Neural crest cell (in vitro differentiated cells): ENCODE results near the gene OR6V1. TPM values are rescaled to one million over a fixed set of nuclear protein-coding genes. Genes with fewer than 3 reads are reported as not detected.

Experiments used
- DNase-seq: peaks from one replicate; pipeline ENCODE4 v3.0.0; 2021; ENCODE audit warnings: low read depth, mixed read lengths, low spot score
- H3K27ac Mint-ChIP-seq: one replicate; pipeline ENCODE4 v1.8.0; 2021; ENCODE audit warnings: mild to moderate bottlenecking, mixed read lengths; ENCODE audit not compliant: unreplicated experiment
- H3K27me3 Mint-ChIP-seq: 2 replicates; pipeline ENCODE4 v1.8.0; 2021; ENCODE audit warnings: low read depth, mild to moderate bottlenecking, mixed read lengths
- H3K36me3 Mint-ChIP-seq: 2 replicates; pipeline ENCODE4 v1.8.0; 2021; ENCODE audit warnings: low read depth, mild to moderate bottlenecking, mixed read lengths
- H3K4me1 Mint-ChIP-seq: 2 replicates; pipeline ENCODE4 v1.8.0; 2021; ENCODE audit warnings: mixed read lengths
- H3K4me3 Mint-ChIP-seq: one replicate; pipeline ENCODE4 v1.8.0; 2021; ENCODE audit warnings: mild to moderate bottlenecking, mixed read lengths
- H3K9me3 Mint-ChIP-seq: 2 replicates; pipeline ENCODE4 v1.8.0; 2021; ENCODE audit warnings: mixed read lengths
- CTCF ChIP-seq: fragments of 200-600 bp; sonication (generic); conservative IDR thresholded peaks from 2 replicates; pipeline ENCODE4 v1.5.0; 2021; ENCODE audit warnings: antibody characterized with exemption, mild to moderate bottlenecking
- total RNA-seq: library from RNA; stranded (reverse); gene quantifications from 2 replicates; pipeline ENCODE4 v1.2.1, GENCODE V29; 2021

OR6V1 gene
- total RNA-seq, 1 donor from 2014 or later = not detected

DNA sequence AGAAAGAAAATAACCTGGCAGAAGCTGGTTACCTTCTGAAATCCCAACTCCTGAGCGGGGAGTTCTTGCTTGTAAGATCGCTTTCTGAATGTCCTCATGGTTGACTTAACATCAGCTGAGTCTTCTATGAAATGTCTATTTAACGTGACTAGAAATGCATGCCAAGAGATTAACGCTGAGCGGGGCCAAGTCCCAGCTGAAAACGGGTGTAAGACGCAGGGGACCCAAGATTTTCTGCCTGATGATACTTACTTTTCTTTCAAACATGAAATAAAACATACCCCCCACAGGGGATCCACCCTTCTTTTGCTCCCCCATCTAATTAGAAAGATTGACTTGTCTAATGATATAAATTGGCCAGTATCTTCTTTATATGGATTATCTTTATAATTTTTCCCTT is 40.1 kb upstream of the OR6V1 start:
- Mint-ChIP-seq H3K9me3 (no peaks in the 10 kb centered on the region), H3K36me3 (no peaks in the 10 kb centered on the region)

GRCh38 chr7:143012409-143012808 is 39.7 kb upstream of the OR6V1 start:
- Mint-ChIP-seq H3K36me3 (no peaks in the 10 kb centered on the region), H3K27me3 (peaks cover 9% of the 10 kb centered on the region), H3K4me3 (no peak overlapping the region), H3K4me1 (no peaks in the 10 kb centered on the region), H3K27ac (no peak overlapping the region), H3K9me3 (no peaks in the 10 kb centered on the region)
- no peak for DNase-seq
- no peak for TF ChIP-seq CTCF

More for the DNA sequence above, 40.1 kb upstream of the OR6V1 start:
- Mint-ChIP-seq H3K27me3 (peaks cover 9% of the 10 kb centered on the region), H3K4me3 (no peak overlapping the region), H3K27ac (no peak overlapping the region), H3K4me1 (no peaks in the 10 kb centered on the region)
- TF ChIP-seq CTCF = no peak
- DNase-seq = no peak

GRCh38 chr7:143013473-143013872 is 38.7 kb upstream of the OR6V1 start:
- no peak for TF ChIP-seq CTCF
- Mint-ChIP-seq H3K4me1 (no peaks in the 10 kb centered on the region), H3K4me3 (no peak overlapping the region), H3K27me3 (peaks cover 6% of the 10 kb centered on the region), H3K27ac (no peak overlapping the region), H3K36me3 (no peaks in the 10 kb centered on the region), H3K9me3 (no peaks in the 10 kb centered on the region)
- DNase-seq = no peak

- no peak for TF ChIP-seq CTCF
- peaks cover 6% of the 10 kb centered on the region for H3K27me3 Mint-ChIP-seq
- H3K9me3 Mint-ChIP-seq = no peaks in the 10 kb centered on the region
- H3K4me1 Mint-ChIP-seq = no peaks in the 10 kb centered on the region
- no peak overlapping the region for H3K27ac Mint-ChIP-seq
- H3K4me3 Mint-ChIP-seq = no peak overlapping the region
- no peaks in the 10 kb centered on the region for H3K36me3 Mint-ChIP-seq
- no peak for DNase-seq
Measured at GRCh38 chr7:143013893-143014292, 38.2 kb upstream of the OR6V1 start.

- no peak overlapping the region for H3K27ac Mint-ChIP-seq
- DNase-seq = no peak
Measured at GRCh38 chr7:143015084-143015483, 37.1 kb upstream of the OR6V1 start.

More at GRCh38 chr7:143015084-143015483, 37.1 kb upstream of the OR6V1 start:
- Mint-ChIP-seq H3K27me3 (peaks cover 9% of the 10 kb centered on the region), H3K9me3 (no peaks in the 10 kb centered on the region), H3K4me3 (no peak overlapping the region), H3K4me1 (no peaks in the 10 kb centered on the region), H3K36me3 (no peaks in the 10 kb centered on the region)
- no peak for TF ChIP-seq CTCF
